Measurements from ENCODE around the gene ARHGAP40.

ARHGAP40 gene

GRCh38 chr20:38680500-38681306 lies 79.1 kb downstream of the ARHGAP40 start:
- TF ChIP-seq CTCF (IDR thresholded peaks at IDR 0.05; ENCODE audit: low read depth, low read length) = no peak
- H3K4me3 ChIP-seq (ENCODE audit: low read depth, low read length) = no peak overlapping the region

GRCh38 chr20:38685271-38685670 lies 83.7 kb downstream of the ARHGAP40 start:
- TF ChIP-seq CTCF (IDR thresholded peaks at IDR 0.05; ENCODE audit: low read depth, low read length) = no peak
- no peak overlapping the region for H3K4me3 ChIP-seq (ENCODE audit: low read depth, low read length)

- H3K4me3 ChIP-seq (ENCODE audit: low read depth, low read length) = no peak overlapping the region
- TF ChIP-seq CTCF (IDR thresholded peaks at IDR 0.05; ENCODE audit: low read depth, low read length) = no peak
Measured at GRCh38 chr20:38685853-38686473, 84.4 kb downstream of the ARHGAP40 start.

GRCh38 chr20:38692436-38693411 lies 91.1 kb downstream of the ARHGAP40 start:
- no peak for TF ChIP-seq CTCF (IDR thresholded peaks at IDR 0.05; ENCODE audit: low read depth, low read length)
- no peak overlapping the region for H3K4me3 ChIP-seq (ENCODE audit: low read depth, low read length)

- no peak overlapping the region for H3K4me3 ChIP-seq (ENCODE audit: low read depth, low read length)
- TF ChIP-seq CTCF (IDR thresholded peaks at IDR 0.05; ENCODE audit: low read depth, low read length) = no peak
Measured at GRCh38 chr20:38697306-38697705, 95.7 kb downstream of the ARHGAP40 start.

- no peak overlapping the region for H3K4me3 ChIP-seq (ENCODE audit: low read depth, low read length)
- TF ChIP-seq CTCF (IDR thresholded peaks at IDR 0.05; ENCODE audit: low read depth, low read length) = no peak
Measured at GRCh38 chr20:38698541-38698940, 96.9 kb downstream of the ARHGAP40 start.

Measured in WI38 (cell line).